ENCODE measurements around the gene ZNF302.
"Not testable (repeated sequence)": the region's sequence is repeated elsewhere in the genome, so short reads cannot be mapped to it uniquely, and the experiment has no call there.

ZNF302 gene

GRCh38 chr19:34675250-34675649 is 2.2 kb upstream of the ZNF302 start:
- DNase-seq, result no peak

GRCh38 chr19:34675919-34676318 is 1.6 kb upstream of the ZNF302 start:
- DNase-seq, result no peak

GRCh38 chr19:34676697-34677385 is 637 bp upstream of the ZNF302 start, which contains the start of gene SCGB2B2:
TSS of gene SCGB2B2 (minus strand) at chr19:34677159. CDS start at chr19:34594563, 82,596 bp downstream.
- DNase-seq, result no peak

GRCh38 chr19:34678085-34678412 is 571 bp downstream of the ZNF302 start:
- no peak for DNase-seq

- no peak for DNase-seq
Observed at GRCh38 chr19:34678421-34678820, 943 bp downstream of the ZNF302 start.

- no peak for DNase-seq
Observed at GRCh38 chr19:34681478-34681877, 4.0 kb downstream of the ZNF302 start.

GRCh38 chr19:34685266-34685665 is 7.8 kb downstream of the ZNF302 start:
- DNase-seq, result not testable (repeated sequence)

- DNase-seq, result no peak
Observed at GRCh38 chr19:34686455-34686854, 9.0 kb downstream of the ZNF302 start.

- no peak for DNase-seq
Observed at GRCh38 chr19:34687348-34687747, 9.9 kb downstream of the ZNF302 start.

- no peak for DNase-seq
Observed at GRCh38 chr19:34688592-34688991, 11.1 kb downstream of the ZNF302 start.

GRCh38 chr19:34690372-34690771 is 12.9 kb downstream of the ZNF302 start:
- no peak for DNase-seq

- DNase-seq, result no peak
Observed at GRCh38 chr19:34692549-34692948, 15.1 kb downstream of the ZNF302 start.

- DNase-seq, result no peak
Observed at GRCh38 chr19:34707661-34708060, 30.2 kb downstream of the ZNF302 start.

- no peak for DNase-seq
Observed at GRCh38 chr19:34711890-34712289, 34.4 kb downstream of the ZNF302 start.

GRCh38 chr19:34712395-34713261 is 35.1 kb downstream of the ZNF302 start:
- DNase-seq, result no peak

- no peak for DNase-seq
Observed at GRCh38 chr19:34713262-34713637, 35.8 kb downstream of the ZNF302 start.

- no peak for DNase-seq
Observed at GRCh38 chr19:34715357-34715756, 37.9 kb downstream of the ZNF302 start.

- DNase-seq, result no peak
Observed at GRCh38 chr19:34722353-34722752, 44.9 kb downstream of the ZNF302 start.

- no peak for DNase-seq
Observed at GRCh38 chr19:34725400-34725799, 47.9 kb downstream of the ZNF302 start.

GRCh38 chr19:34731019-34731829 is 53.7 kb downstream of the ZNF302 start:
- DNase-seq, result no peak

GRCh38 chr19:34731964-34732363 is 54.5 kb downstream of the ZNF302 start:
- no peak for DNase-seq

GRCh38 chr19:34732612-34733211 is 55.2 kb downstream of the ZNF302 start:
- DNase-seq, result no peak

- DNase-seq, result no peak
Observed at GRCh38 chr19:34733266-34733745, 55.8 kb downstream of the ZNF302 start.

All from stimulated activated CD4-positive, alpha-beta T cell treated with anti-CD3 and anti-CD28 coated beads, Interleukin-12 subunit alpha, Interleukin-12 subunit beta, amount 100 ng/mL, for 4 hours (primary cell).